DND-41 (cell line): Measurements from ENCODE around the gene CACNG3.

Experiments used
- ATAC-seq: fragments of 200-7000 bp; cut with Tn5 transposase; 3 replicates; pipeline ENCODE4 v1.9.1; 2021; ENCODE audit warnings: low read depth; ENCODE audit not compliant: insufficient read depth
- DNase-seq: peaks from one replicate; pipeline ENCODE4 v3.0.0-alpha.2; 2020
- H2AFZ ChIP-seq: 2 replicates; pipeline ENCODE4 v1.6.0; 2012; ENCODE audit warnings: low read depth, low read length
- H3K27ac ChIP-seq: 2 replicates; pipeline ENCODE4 v1.5.1; 2012; ENCODE audit warnings: low read length, inconsistent platforms
- H3K27me3 ChIP-seq: fragments of 200-600 bp; sonication (generic); 2 replicates; pipeline ENCODE4 v1.6.0; 2012; ENCODE audit warnings: low read length, mild to moderate bottlenecking, inconsistent platforms; ENCODE audit not compliant: insufficient read depth, poor library complexity
- H3K36me3 ChIP-seq: 2 replicates; pipeline ENCODE4 v1.5.1; 2012; ENCODE audit warnings: low read length, inconsistent platforms; ENCODE audit not compliant: insufficient read depth
- H3K4me1 ChIP-seq: 2 replicates; pipeline ENCODE4 v1.5.1; 2012; ENCODE audit warnings: mild to moderate bottlenecking, low read length; ENCODE audit not compliant: insufficient read depth
- H3K4me2 ChIP-seq: 2 replicates; pipeline ENCODE4 v1.6.0; 2012; ENCODE audit warnings: mild to moderate bottlenecking, moderate library complexity, low read length, inconsistent platforms; ENCODE audit not compliant: insufficient read depth
- H3K4me3 ChIP-seq, 2 experiments: fragments of 200-600 bp in 1 of 2; shearing (Covaris generic) in 1 of 2; 2 replicates each; pipeline ENCODE4 v1.5.1; 2012 to 2016; ENCODE audit warnings: inconsistent platforms in 2 of 2, low read length in 2 of 2, mild to moderate bottlenecking in 2 of 2, low read depth in 1 of 2, moderate library complexity in 1 of 2
- H3K79me2 ChIP-seq: 2 replicates; pipeline ENCODE4 v1.6.0; 2012; ENCODE audit warnings: low read length, inconsistent platforms; ENCODE audit not compliant: insufficient read depth
- H3K9ac ChIP-seq: 2 replicates; pipeline ENCODE4 v1.6.0; 2012; ENCODE audit warnings: low read depth, mild to moderate bottlenecking, inconsistent platforms, low read length, moderate library complexity
- H3K9me3 ChIP-seq: 2 replicates; pipeline ENCODE4 v1.5.1; 2012; ENCODE audit warnings: low read length, moderate library complexity, mild to moderate bottlenecking, inconsistent platforms; ENCODE audit not compliant: insufficient read depth, severe bottlenecking
- H4K20me1 ChIP-seq: 2 replicates; pipeline ENCODE4 v1.6.0; 2012; ENCODE audit warnings: low read length; ENCODE audit not compliant: insufficient read depth
- CTCF ChIP-seq: IDR thresholded peaks from 2 replicates; pipeline ENCODE4 v1.5.1; 2012; ENCODE audit warnings: borderline replicate concordance, low read length, moderate library complexity, mild to moderate bottlenecking; ENCODE audit not compliant: poor library complexity, severe bottlenecking; ENCODE audit errors: extremely low read depth
- EZH2 ChIP-seq: IDR thresholded peaks from 3 replicates; pipeline ENCODE4 v1.6.1; 2012; ENCODE audit warnings: borderline replicate concordance, low read depth, mild to moderate bottlenecking, moderate library complexity, low read length, inconsistent platforms; ENCODE audit not compliant: severe bottlenecking

Gene CACNG3

GRCh38 chr16:24353622-24354021, 97.5 kb downstream of the CACNG3 start:
- Histone ChIP-seq H3K4me3 (no peak overlapping the region), H3K27me3 (peaks cover 5% of the 10 kb centered on the region), H3K27ac (no peak overlapping the region), H3K79me2 (no peaks in the 10 kb centered on the region), H4K20me1 (no peaks in the 10 kb centered on the region), H2AFZ (no peak overlapping the region), H3K9ac (no peak overlapping the region), H3K9me3 (no peaks in the 10 kb centered on the region), H3K4me2 (no peak overlapping the region), H3K36me3 (no peaks in the 10 kb centered on the region), H3K4me1 (no peaks in the 10 kb centered on the region)
- no peak for DNase-seq
- no peak for ATAC-seq
- no peak for TF ChIP-seq EZH2
- TF ChIP-seq CTCF, result no peak

- no peak for ATAC-seq
- TF ChIP-seq CTCF (no peak), EZH2 (no peak)
Measured at GRCh38 chr16:24357511-24357910, 101.4 kb downstream of the CACNG3 start.

GRCh38 chr16:24358117-24358516, 102.0 kb downstream of the CACNG3 start:
- H3K9me3 ChIP-seq, result no peaks in the 10 kb centered on the region
- H3K4me1 ChIP-seq, result no peaks in the 10 kb centered on the region
- no peak overlapping the region for H3K9ac ChIP-seq
- no peak overlapping the region for H3K4me2 ChIP-seq
- H2AFZ ChIP-seq, result no peak overlapping the region
- H3K27me3 ChIP-seq, result peaks cover 5% of the 10 kb centered on the region
- no peak for TF ChIP-seq CTCF
- TF ChIP-seq EZH2, result no peak
- no peak for DNase-seq
- H3K27ac ChIP-seq, result no peak overlapping the region
- no peaks in the 10 kb centered on the region for H4K20me1 ChIP-seq
- no peak for ATAC-seq
- no peak overlapping the region for H3K4me3 ChIP-seq
- no peaks in the 10 kb centered on the region for H3K36me3 ChIP-seq
- no peaks in the 10 kb centered on the region for H3K79me2 ChIP-seq

More at GRCh38 chr16:24357511-24357910, 101.4 kb downstream of the CACNG3 start:
- Histone ChIP-seq H3K9me3 (no peaks in the 10 kb centered on the region), H3K79me2 (no peaks in the 10 kb centered on the region), H3K9ac (no peak overlapping the region), H3K27ac (no peak overlapping the region), H2AFZ (no peak overlapping the region), H4K20me1 (no peaks in the 10 kb centered on the region), H3K4me2 (no peak overlapping the region), H3K4me1 (no peaks in the 10 kb centered on the region), H3K36me3 (no peaks in the 10 kb centered on the region), H3K27me3 (peaks cover 5% of the 10 kb centered on the region), H3K4me3 (no peak overlapping the region)
- no peak for DNase-seq

GRCh38 chr16:24359490-24359889, 103.4 kb downstream of the CACNG3 start:
- no peaks in the 10 kb centered on the region for H4K20me1 ChIP-seq
- H3K9me3 ChIP-seq, result no peaks in the 10 kb centered on the region
- no peak overlapping the region for H3K9ac ChIP-seq
- H3K27me3 ChIP-seq, result peaks cover 7% of the 10 kb centered on the region
- TF ChIP-seq EZH2, result no peak
- no peak for TF ChIP-seq CTCF
- no peak overlapping the region for H3K27ac ChIP-seq
- no peak for DNase-seq
- H3K79me2 ChIP-seq, result no peaks in the 10 kb centered on the region
- no peak overlapping the region for H3K4me2 ChIP-seq
- no peaks in the 10 kb centered on the region for H3K4me1 ChIP-seq
- H3K4me3 ChIP-seq, result no peak overlapping the region
- H3K36me3 ChIP-seq, result no peaks in the 10 kb centered on the region
- H2AFZ ChIP-seq, result no peak overlapping the region
- ATAC-seq, result no peak
